DOHH2 (cell line): Measurements from ENCODE around the gene EVC.
"Not testable (repeated sequence)": the region's sequence is repeated elsewhere in the genome, so short reads cannot be mapped to it uniquely, and the experiment has no call there.

ENCODE experiments used
- H3F3A ChIP-seq: fragments of 200-600 bp; sonication (generic), shearing (Covaris generic); 2 replicates; pipeline ENCODE4 v1.6.0; 2016; ENCODE audit warnings: antibody characterized with exemption, mild to moderate bottlenecking; ENCODE audit not compliant: control insufficient read depth, insufficient read depth
- H3K27ac ChIP-seq: fragments of 200-600 bp; sonication (generic); 2 replicates; pipeline ENCODE4 v1.5.1; 2014; ENCODE audit warnings: low read depth, mild to moderate bottlenecking, low read length, moderate library complexity
- H3K27me3 ChIP-seq: fragments of 200-600 bp; sonication (generic); 2 replicates; pipeline ENCODE4 v1.6.1; 2014; ENCODE audit warnings: mild to moderate bottlenecking, low read length, mixed read lengths; ENCODE audit not compliant: control insufficient read depth
- H3K36me3 ChIP-seq: fragments of 200-600 bp; sonication (generic); 2 replicates; pipeline ENCODE4 v1.6.1; 2014; ENCODE audit warnings: mild to moderate bottlenecking, low read length, moderate library complexity, mixed read lengths; ENCODE audit not compliant: control insufficient read depth
- H3K4me1 ChIP-seq: fragments of 200-600 bp; sonication (generic); 2 replicates; pipeline ENCODE4 v1.6.1; 2014; ENCODE audit warnings: mild to moderate bottlenecking, low read length, mixed read lengths; ENCODE audit not compliant: control insufficient read depth
- H3K4me2 ChIP-seq: fragments of 200-600 bp; sonication (generic); 2 replicates; pipeline ENCODE4 v1.6.0; 2014; ENCODE audit warnings: mild to moderate bottlenecking, low read length, moderate library complexity
- H3K4me3 ChIP-seq: fragments of 200-600 bp; sonication (generic); 2 replicates; pipeline ENCODE4 v1.5.1; 2014; ENCODE audit warnings: mild to moderate bottlenecking, low read length, mixed read lengths
- H3K79me2 ChIP-seq: fragments of 200-600 bp; sonication (generic); 2 replicates; pipeline ENCODE4 v1.6.1; 2014; ENCODE audit warnings: mild to moderate bottlenecking, low read length, mixed read lengths; ENCODE audit not compliant: control insufficient read depth
- H3K9me2 ChIP-seq: fragments of 200-600 bp; sonication (generic); replicated peaks from 2 replicates; pipeline ENCODE4 v1.6.1; 2014; ENCODE audit warnings: mild to moderate bottlenecking, low read length, mixed read lengths; ENCODE audit not compliant: control insufficient read depth
- H3K9me3 ChIP-seq: fragments of 200-600 bp; sonication (generic); 2 replicates; pipeline ENCODE4 v1.6.1; 2014; ENCODE audit warnings: antibody characterized with exemption, low read length, mixed read lengths; ENCODE audit not compliant: control insufficient read depth, insufficient read depth
- H4K20me1 ChIP-seq: fragments of 200-600 bp; sonication (generic); 2 replicates; pipeline ENCODE4 v1.6.0; 2014; ENCODE audit warnings: low read depth, mild to moderate bottlenecking, antibody characterized with exemption, low read length, moderate library complexity; ENCODE audit not compliant: control insufficient read depth, insufficient read depth
- CTCF ChIP-seq: fragments of 200-600 bp; sonication (generic); IDR thresholded peaks from one replicate; pipeline ENCODE4 v1.5.1; 2014; ENCODE audit warnings: antibody characterized with exemption, mild to moderate bottlenecking, low read depth, low read length; ENCODE audit not compliant: poor library complexity, severe bottlenecking
- EZH2phosphoT487 ChIP-seq: fragments of 200-600 bp; sonication (generic); IDR thresholded peaks from 2 replicates; pipeline ENCODE4 v1.6.1; 2017; ENCODE audit warnings: borderline replicate concordance, mild to moderate bottlenecking, antibody characterized with exemption, low read length, moderate library complexity, mixed read lengths

The EVC gene

GRCh38 chr4:5721923-5722322 is 10.9 kb downstream of the EVC start:
- no peak overlapping the region for H3K4me2 ChIP-seq
- no peaks in the 10 kb centered on the region for H3F3A ChIP-seq
- no peaks in the 10 kb centered on the region for H4K20me1 ChIP-seq
- no peaks in the 10 kb centered on the region for H3K9me3 ChIP-seq
- H3K79me2 ChIP-seq, result no peaks in the 10 kb centered on the region
- TF ChIP-seq CTCF, result no peak
- no peak for TF ChIP-seq EZH2phosphoT487
- no peak overlapping the region for H3K27ac ChIP-seq
- no peaks in the 10 kb centered on the region for H3K27me3 ChIP-seq
- no peaks in the 10 kb centered on the region for H3K4me1 ChIP-seq
- no peaks in the 10 kb centered on the region for H3K36me3 ChIP-seq
- H3K9me2 ChIP-seq, result no peaks in the 10 kb centered on the region
- H3K4me3 ChIP-seq, result no peak overlapping the region

GRCh38 chr4:5722328-5722727 is 11.3 kb downstream of the EVC start:
- H3K27ac ChIP-seq, result no peak overlapping the region

GRCh38 chr4:5724377-5724776 is 13.4 kb downstream of the EVC start:
- H3K79me2 ChIP-seq, result no peaks in the 10 kb centered on the region

More at GRCh38 chr4:5722328-5722727, 11.3 kb downstream of the EVC start:
- no peaks in the 10 kb centered on the region for H3F3A ChIP-seq
- no peaks in the 10 kb centered on the region for H3K9me2 ChIP-seq
- no peaks in the 10 kb centered on the region for H4K20me1 ChIP-seq
- no peaks in the 10 kb centered on the region for H3K27me3 ChIP-seq
- no peaks in the 10 kb centered on the region for H3K36me3 ChIP-seq
- no peaks in the 10 kb centered on the region for H3K9me3 ChIP-seq
- no peak for TF ChIP-seq EZH2phosphoT487
- TF ChIP-seq CTCF, result no peak
- H3K4me2 ChIP-seq, result no peak overlapping the region
- no peaks in the 10 kb centered on the region for H3K79me2 ChIP-seq
- H3K4me3 ChIP-seq, result no peak overlapping the region
- no peaks in the 10 kb centered on the region for H3K4me1 ChIP-seq

GRCh38 chr4:5728412-5728811 is 17.4 kb downstream of the EVC start:
- H3K36me3 ChIP-seq, H3K27me3 ChIP-seq, H4K20me1 ChIP-seq, H3K9me3 ChIP-seq, H3F3A ChIP-seq, H3K9me2 ChIP-seq, H3K4me3 ChIP-seq, H3K27ac ChIP-seq, H3K4me2 ChIP-seq, H3K79me2 ChIP-seq, H3K4me1 ChIP-seq: not testable (repeated sequence)

More at GRCh38 chr4:5724377-5724776, 13.4 kb downstream of the EVC start:
- H3K9me2 ChIP-seq, result no peaks in the 10 kb centered on the region
- H3K4me3 ChIP-seq, result no peak overlapping the region
- no peaks in the 10 kb centered on the region for H3K27me3 ChIP-seq
- H3K4me1 ChIP-seq, result no peaks in the 10 kb centered on the region
- no peaks in the 10 kb centered on the region for H3K36me3 ChIP-seq
- H3K4me2 ChIP-seq, result no peak overlapping the region
- H3K27ac ChIP-seq, result no peak overlapping the region
- H4K20me1 ChIP-seq, result no peaks in the 10 kb centered on the region
- no peaks in the 10 kb centered on the region for H3F3A ChIP-seq
- no peak for TF ChIP-seq CTCF
- H3K9me3 ChIP-seq, result no peaks in the 10 kb centered on the region
